CD4-positive, alpha-beta T cell (primary cell): Measurements from ENCODE around the gene TTC27. TPM values are rescaled to one million over a fixed set of nuclear protein-coding genes. Genes with fewer than 3 reads are reported as not detected.
"Not testable (repeated sequence)": the region's sequence is repeated elsewhere in the genome, so short reads cannot be mapped to it uniquely, and the experiment has no call there.

Experiments
- ATAC-seq: fragments of 200-7000 bp; cut with Tn5 transposase; one replicate; pipeline ENCODE4 v1.10.0; 2022; ENCODE audit warnings: mild to moderate bottlenecking; ENCODE audit not compliant: poor library complexity
- CTCF ChIA-PET: fragments of 350-600 bp; sonication (Branson Sonifier 250); formaldehyde crosslinking; loops from one replicate; lab custom pipeline; 2021; ENCODE audit warnings: antibody characterized with exemption, inconsistent platforms; lab: Charles Lee
- POLR2A ChIA-PET: fragments of 350-600 bp; sonication (Branson Sonifier 250); formaldehyde crosslinking; loops from one replicate; lab custom pipeline; 2021; ENCODE audit warnings: antibody characterized with exemption, inconsistent platforms; lab: Charles Lee
- DNase-seq, 14 experiments: peaks; one replicate each; pipeline ENCODE4 v3.0.0-alpha.2; 2013 to 2020; ENCODE audit warnings: mixed read lengths in 2 of 14
- H3K27ac ChIP-seq, 2 donors: one replicate each; pipeline versions ENCODE4 v1.5.1 to v1.7.0; 2013; ENCODE audit warnings: low read length in 2 of 2, low read depth in 1 of 2, mild to moderate bottlenecking in 1 of 2
- H3K27me3 ChIP-seq, 2 experiments: 1 replicate in 1 of 2; 2 replicates in 1 of 2; pipeline versions ENCODE4 v1.6.1 to v1.7.0; 2013; ENCODE audit warnings: low read length in 2 of 2, control low read depth in 1 of 2, mild to moderate bottlenecking in 1 of 2, moderate library complexity in 1 of 2; ENCODE audit not compliant: insufficient read depth in 2 of 2, control insufficient read depth in 1 of 2
- H3K36me3 ChIP-seq: one replicate; pipeline ENCODE4 v1.6.1; 2013; ENCODE audit warnings: low read length, control low read depth; ENCODE audit not compliant: insufficient read depth
- H3K4me1 ChIP-seq: one replicate; pipeline ENCODE4 v1.6.1; 2013; ENCODE audit warnings: low read length, control low read depth; ENCODE audit not compliant: insufficient read depth
- H3K4me3 ChIP-seq: one replicate; pipeline ENCODE4 v1.5.1; 2013; ENCODE audit warnings: mild to moderate bottlenecking, low read length, moderate library complexity
- H3K9me3 ChIP-seq, 2 experiments: 1 replicate in 1 of 2; 2 replicates in 1 of 2; pipeline versions ENCODE4 v1.6.1 to v1.7.0; 2013; ENCODE audit warnings: low read length in 2 of 2, mild to moderate bottlenecking in 2 of 2, control low read depth in 1 of 2, moderate library complexity in 1 of 2; ENCODE audit not compliant: control insufficient read depth in 1 of 2, insufficient read depth in 1 of 2
- H3K27ac Mint-ChIP-seq: one replicate; pipeline ENCODE4 v1.8.0; 2020; ENCODE audit warnings: mixed read lengths
- H3K27me3 Mint-ChIP-seq: one replicate; pipeline ENCODE4 v1.8.0; 2021; ENCODE audit warnings: mixed read lengths
- H3K36me3 Mint-ChIP-seq: one replicate; pipeline ENCODE4 v1.8.0; 2021; ENCODE audit warnings: low read depth, mixed read lengths
- H3K4me1 Mint-ChIP-seq: one replicate; pipeline ENCODE4 v1.8.0; 2021; ENCODE audit warnings: low read depth, mixed read lengths
- H3K4me3 Mint-ChIP-seq: one replicate; pipeline ENCODE4 v1.8.0; 2020; ENCODE audit warnings: mild to moderate bottlenecking, mixed read lengths
- H3K9me3 Mint-ChIP-seq: one replicate; pipeline ENCODE4 v1.8.0; 2020; ENCODE audit warnings: mixed read lengths
- intact Hi-C, 2 experiments: fragments of 100-400 bp; cut with DNase I in 1 of 2; cut with micrococcal nuclease in 1 of 2; formaldehyde crosslinking; loops; one replicate each; pipeline versions ENCODE4 v1.15.1 to v1.9.0; 2023 to 2025; cut with DNase I, micrococcal nuclease
- total RNA-seq, 174 experiments: library from RNA in 2 of 174; stranded (reverse) in 2 of 174; gene quantifications; one replicate each; pipeline ENCODE4 v1.2.3 and lab custom pipeline; 2021 to 2026
- TF ChIP-seq, protein P1 (sequence below): fragments of 200-600 bp; IDR thresholded peaks from one replicate; pipeline ENCODE4 v1.8.0; 2022; ENCODE audit warnings: antibody characterized with exemption, mild to moderate bottlenecking

TTC27 gene
- total RNA-seq, 2 experiments from 2014 or later = 11.6 to 17.6 TPM

DNA sequence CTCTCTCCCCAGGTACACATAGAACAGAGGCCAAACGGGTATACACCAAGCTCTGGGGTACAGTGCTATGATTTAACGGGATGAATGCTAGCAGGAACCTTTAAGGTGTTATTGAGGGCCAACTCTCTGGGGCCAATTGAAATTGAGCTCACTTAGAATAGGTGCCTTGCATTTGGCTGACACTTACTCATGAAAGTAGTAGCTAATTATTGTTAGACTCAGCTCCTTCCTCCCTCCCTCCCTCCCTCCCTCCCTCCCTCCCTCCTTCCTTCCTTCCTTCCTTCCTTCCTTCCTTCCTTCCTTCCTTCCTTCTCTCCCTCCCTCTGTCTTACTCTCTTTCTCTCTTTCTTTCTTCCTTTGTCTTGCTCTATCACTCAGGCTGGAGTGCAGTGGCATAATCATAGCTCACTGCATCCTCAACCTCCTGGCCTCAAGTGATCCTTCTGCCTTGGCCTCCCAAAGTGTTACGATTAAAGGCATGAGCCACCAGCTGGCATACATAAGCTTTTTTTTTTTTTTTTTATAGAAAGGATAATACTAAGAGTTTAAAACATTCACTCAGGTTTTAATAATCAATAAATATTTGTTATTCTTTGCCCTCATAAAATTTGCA lies 95.7 kb downstream of the TTC27 start:
- DNase-seq (no peak), ATAC-seq (no peak)
- Histone ChIP-seq H3K27ac (no peak overlapping the region), H3K27me3 (no peaks in the 10 kb centered on the region), H3K4me1 (no peaks in the 10 kb centered on the region), H3K9me3 (no peaks in the 10 kb centered on the region), H3K4me3 (no peak overlapping the region), H3K36me3 (peaks cover 12% of the 10 kb centered on the region)
- ChIA-PET CTCF (interaction anchor here (1.0 kb wide), 1 partner anchor 9 kb away, joined by 3 read pairs; no protein-coding TSS in a partner anchor), POLR2A (no interaction called here)
- TF ChIP-seq, protein P1, sequence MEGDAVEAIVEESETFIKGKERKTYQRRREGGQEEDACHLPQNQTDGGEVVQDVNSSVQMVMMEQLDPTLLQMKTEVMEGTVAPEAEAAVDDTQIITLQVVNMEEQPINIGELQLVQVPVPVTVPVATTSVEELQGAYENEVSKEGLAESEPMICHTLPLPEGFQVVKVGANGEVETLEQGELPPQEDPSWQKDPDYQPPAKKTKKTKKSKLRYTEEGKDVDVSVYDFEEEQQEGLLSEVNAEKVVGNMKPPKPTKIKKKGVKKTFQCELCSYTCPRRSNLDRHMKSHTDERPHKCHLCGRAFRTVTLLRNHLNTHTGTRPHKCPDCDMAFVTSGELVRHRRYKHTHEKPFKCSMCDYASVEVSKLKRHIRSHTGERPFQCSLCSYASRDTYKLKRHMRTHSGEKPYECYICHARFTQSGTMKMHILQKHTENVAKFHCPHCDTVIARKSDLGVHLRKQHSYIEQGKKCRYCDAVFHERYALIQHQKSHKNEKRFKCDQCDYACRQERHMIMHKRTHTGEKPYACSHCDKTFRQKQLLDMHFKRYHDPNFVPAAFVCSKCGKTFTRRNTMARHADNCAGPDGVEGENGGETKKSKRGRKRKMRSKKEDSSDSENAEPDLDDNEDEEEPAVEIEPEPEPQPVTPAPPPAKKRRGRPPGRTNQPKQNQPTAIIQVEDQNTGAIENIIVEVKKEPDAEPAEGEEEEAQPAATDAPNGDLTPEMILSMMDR = no peak
- Mint-ChIP-seq H3K36me3 (peaks cover 85% of the 10 kb centered on the region), H3K4me3 (no peak overlapping the region), H3K9me3 (peaks cover 11% of the 10 kb centered on the region), H3K27ac (no peak overlapping the region), H3K4me1 (peaks cover 4% of the 10 kb centered on the region), H3K27me3 (no peaks in the 10 kb centered on the region)
- intact Hi-C loops = no loop called here

- H3K4me3 Mint-ChIP-seq, POLR2A ChIA-PET, CTCF ChIA-PET, H3K4me1 Mint-ChIP-seq, H3K9me3 ChIP-seq, H3K4me1 ChIP-seq, ATAC-seq, H3K4me3 ChIP-seq, H3K27me3 ChIP-seq, H3K27ac Mint-ChIP-seq, DNase-seq, H3K27me3 Mint-ChIP-seq, intact Hi-C loops, H3K27ac ChIP-seq: not testable (repeated sequence)
- peaks cover 12% of the 10 kb centered on the region for H3K36me3 ChIP-seq
- peaks cover 11% of the 10 kb centered on the region for H3K9me3 Mint-ChIP-seq
- H3K36me3 Mint-ChIP-seq = peaks cover 76% of the 10 kb centered on the region
Observed at GRCh38 chr2:32726678-32727077, 98.8 kb downstream of the TTC27 start.

DNA sequence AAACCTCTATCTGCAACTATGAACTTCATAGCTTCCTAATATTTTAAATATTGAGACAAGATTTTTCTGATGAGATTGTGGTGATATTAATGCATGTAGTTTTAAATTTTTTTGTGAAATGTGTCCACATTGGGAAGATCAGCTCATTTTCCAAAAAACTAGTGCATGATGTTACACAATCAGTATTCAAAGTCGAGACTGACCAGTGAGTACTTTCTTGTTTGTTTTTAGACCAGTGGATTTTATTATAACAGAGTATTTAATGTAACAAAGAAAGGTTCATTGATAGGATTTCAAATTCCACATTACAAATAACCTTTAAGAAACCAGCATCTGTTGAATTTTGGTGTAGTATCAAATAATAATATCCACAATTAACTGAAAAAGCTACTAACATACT lies 99.3 kb downstream of the TTC27 start:
- CTCF ChIA-PET = no interaction called here
- DNase-seq (no peak), ATAC-seq (no peak)
- H3K9me3 Mint-ChIP-seq = peaks cover 11% of the 10 kb centered on the region
- no peak overlapping the region for H3K4me3 Mint-ChIP-seq
- POLR2A ChIA-PET = no interaction called here
- H3K36me3 Mint-ChIP-seq = peaks cover 71% of the 10 kb centered on the region
- Histone ChIP-seq H3K4me1 (no peaks in the 10 kb centered on the region), H3K36me3 (peaks cover 8% of the 10 kb centered on the region), H3K4me3 (no peak overlapping the region), H3K27ac (no peak overlapping the region), H3K9me3 (no peaks in the 10 kb centered on the region), H3K27me3 (no peaks in the 10 kb centered on the region)
- intact Hi-C loops = no loop called here
- H3K4me1 Mint-ChIP-seq = peaks cover 4% of the 10 kb centered on the region
- H3K27me3 Mint-ChIP-seq = no peaks in the 10 kb centered on the region
- no peak overlapping the region for H3K27ac Mint-ChIP-seq
- TF ChIP-seq, protein P1 = no peak

DNA sequence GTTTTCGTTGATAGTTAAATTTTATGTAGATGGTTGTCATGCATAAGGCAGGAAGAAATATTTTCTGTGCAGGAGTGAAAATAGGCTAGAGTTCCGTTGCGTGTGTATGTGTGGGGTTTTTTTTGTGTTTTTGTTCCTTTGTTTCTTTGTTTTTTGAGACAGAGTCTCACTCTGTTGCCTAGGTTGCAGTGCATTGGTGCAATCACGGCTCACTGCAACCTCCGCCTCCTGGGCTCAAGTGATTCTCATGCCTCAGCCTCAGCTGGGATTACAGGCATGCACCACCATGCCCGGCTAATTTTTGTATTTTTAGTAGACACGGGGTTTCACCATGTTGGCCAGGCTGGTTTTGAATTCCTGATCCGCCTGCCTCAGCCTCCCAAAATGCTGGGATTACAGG lies 103.1 kb downstream of the TTC27 start:
- POLR2A ChIA-PET, H3K4me3 ChIP-seq, H3K4me3 Mint-ChIP-seq, H3K36me3 ChIP-seq, H3K27me3 Mint-ChIP-seq, CTCF ChIA-PET, intact Hi-C loops, H3K27ac ChIP-seq, ATAC-seq, H3K4me1 ChIP-seq, H3K9me3 Mint-ChIP-seq, DNase-seq, H3K27me3 ChIP-seq, H3K27ac Mint-ChIP-seq, H3K4me1 Mint-ChIP-seq, H3K9me3 ChIP-seq: not testable (repeated sequence)
- H3K36me3 Mint-ChIP-seq = peaks cover 55% of the 10 kb centered on the region
